GM21717 (cell line): Measurements from ENCODE around the gene MAP2.

Experiments used
- ATAC-seq: cut with Tn5 transposase; IDR thresholded peaks from one replicate; pipeline ENCODE4 v1.9.1; 2021; ENCODE audit warnings: mild to moderate bottlenecking, moderate library complexity; ENCODE audit not compliant: unreplicated experiment

Gene MAP2

GRCh38 chr2:209424781-209425470 is 1.1 kb downstream of the MAP2 start:
- no peak for ATAC-seq

- no peak for ATAC-seq
These were observed 1.7 kb downstream of the MAP2 start for GRCh38 chr2:209425471-209426071.

GRCh38 chr2:209426432-209426831 is 2.6 kb downstream of the MAP2 start:
- ATAC-seq, result no peak

GRCh38 chr2:209431701-209432100 is 7.9 kb downstream of the MAP2 start:
- ATAC-seq, result no peak

GRCh38 chr2:209441541-209441940 is 17.7 kb downstream of the MAP2 start:
- ATAC-seq, result no peak

- no peak for ATAC-seq
These were observed 19.1 kb downstream of the MAP2 start for GRCh38 chr2:209442939-209443338.

GRCh38 chr2:209445485-209445884 is 21.6 kb downstream of the MAP2 start:
- no peak for ATAC-seq

GRCh38 chr2:209451209-209451834 is 27.5 kb downstream of the MAP2 start:
- no peak for ATAC-seq

- no peak for ATAC-seq
These were observed 32.6 kb downstream of the MAP2 start for GRCh38 chr2:209456489-209456888.

GRCh38 chr2:209458008-209458979 is 34.4 kb downstream of the MAP2 start:
- no peak for ATAC-seq

GRCh38 chr2:209459359-209459758 is 35.5 kb downstream of the MAP2 start:
- ATAC-seq, result no peak

- ATAC-seq, result no peak
These were observed 36.4 kb downstream of the MAP2 start for GRCh38 chr2:209460151-209460761.

GRCh38 chr2:209463226-209463625 is 39.4 kb downstream of the MAP2 start:
- no peak for ATAC-seq

GRCh38 chr2:209463835-209464234 is 40.0 kb downstream of the MAP2 start:
- ATAC-seq, result no peak

- no peak for ATAC-seq
These were observed 45.0 kb downstream of the MAP2 start for GRCh38 chr2:209468846-209469245.

GRCh38 chr2:209469481-209469880 is 45.6 kb downstream of the MAP2 start:
- ATAC-seq, result no peak

- ATAC-seq, result no peak
These were observed 46.6 kb downstream of the MAP2 start for GRCh38 chr2:209470466-209470865.

- no peak for ATAC-seq
These were observed 47.2 kb downstream of the MAP2 start for GRCh38 chr2:209471037-209471436.

GRCh38 chr2:209472112-209472832 is 48.4 kb downstream of the MAP2 start:
- ATAC-seq, result no peak

- ATAC-seq, result no peak
These were observed 49.0 kb downstream of the MAP2 start for GRCh38 chr2:209472871-209473270.
